Measurements from ENCODE around the gene DNAH3.
A peak's percentile ranks its signal among the peaks of the same experiment; 100 is the strongest.
"Not testable (repeated sequence)": the region's sequence is repeated elsewhere in the genome, so short reads cannot be mapped to it uniquely, and the experiment has no call there.

DNAH3 gene

DNA sequence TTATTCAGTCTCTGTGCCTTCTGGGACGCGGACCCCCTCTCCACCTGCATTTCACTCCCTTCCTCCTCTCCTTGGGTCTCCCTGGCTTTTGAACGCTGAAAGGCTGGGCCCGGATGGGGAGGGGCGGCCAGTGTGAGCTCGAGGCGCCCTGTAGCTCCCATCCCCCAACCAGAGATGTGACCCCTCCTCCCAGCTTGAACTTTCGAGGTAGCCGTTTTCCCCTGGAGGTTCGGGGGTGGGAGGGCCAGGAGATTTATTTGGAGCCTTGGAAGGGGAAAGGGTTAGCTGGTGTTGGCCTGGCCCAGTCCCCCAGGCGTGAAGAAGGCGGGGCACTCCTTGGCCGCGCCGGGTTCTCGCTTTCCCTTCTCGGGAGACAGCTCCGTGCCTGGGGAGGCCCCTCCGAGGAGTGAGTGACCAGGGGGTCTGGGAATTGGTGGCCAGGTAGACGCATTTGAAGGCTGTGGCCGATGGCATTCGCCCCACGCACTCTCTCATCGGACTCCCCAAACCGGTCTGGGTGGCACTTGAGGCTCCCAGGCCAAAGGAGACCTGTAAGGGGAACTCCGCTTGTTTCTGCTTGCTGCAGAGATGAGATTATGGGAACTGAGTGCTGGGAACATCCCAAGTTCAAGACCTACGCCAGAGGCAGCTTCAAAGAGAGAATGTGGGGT, 8.8 kb upstream of the DNAH3 start:
- H3K4me3 ChIP-seq (ENCODE audit: low read depth in 1 of 5, low read length in 5 of 5), result peak overlapping the region; percentile 79 to 92 (median 82)
- H3K27me3 ChIP-seq (ENCODE audit: control insufficient read depth in 5 of 5, insufficient read depth in 4 of 5, low read length in 5 of 5), result no peaks in the 10 kb centered on the region
- peaks cover 18 to 61% (median 50%) of the 10 kb centered on the region in 5 donors for H3K4me1 ChIP-seq (ENCODE audit: control insufficient read depth in 5 of 5, insufficient read depth in 5 of 5, low read length in 5 of 5)
- H3K9me3 ChIP-seq (ENCODE audit: control insufficient read depth in 5 of 5, low read length in 5 of 5), result no peaks in the 10 kb centered on the region
- peaks cover 0 to 13% (median 6%) of the 10 kb centered on the region in 5 donors for H3K36me3 ChIP-seq (ENCODE audit: control insufficient read depth in 5 of 5, insufficient read depth in 5 of 5, low read length in 5 of 5)
- H3K9ac ChIP-seq (ENCODE audit: low read length in 5 of 5), result peak overlapping the region; percentile 50 to 86 (median 84)
- H3K27ac ChIP-seq (ENCODE audit: low read depth, low read length), result peak overlapping the region; percentile 72

- Histone ChIP-seq H3K27me3 (ENCODE audit: control insufficient read depth in 5 of 5, insufficient read depth in 4 of 5, low read length in 5 of 5) (no peaks in the 10 kb centered on the region), H3K9me3 (ENCODE audit: control insufficient read depth in 5 of 5, low read length in 5 of 5) (no peaks in the 10 kb centered on the region), H3K4me1 (ENCODE audit: control insufficient read depth in 5 of 5, insufficient read depth in 5 of 5, low read length in 5 of 5) (peaks cover 18 to 56% (median 47%) of the 10 kb centered on the region in 5 donors), H3K27ac (ENCODE audit: low read depth, low read length) (peak within 1 kb of the TSS; percentile 72), H3K4me3 (ENCODE audit: low read depth in 1 of 5, low read length in 5 of 5) (peak within 1 kb of the TSS; percentile 79 to 92 (median 82)), H3K9ac (ENCODE audit: low read length in 5 of 5) (peak within 1 kb of the TSS; percentile 50 to 86 (median 84)), H3K36me3 (ENCODE audit: control insufficient read depth in 5 of 5, insufficient read depth in 5 of 5, low read length in 5 of 5) (peaks cover 0 to 5% (median 3%) of the 10 kb centered on the region in 5 donors)
Observed at GRCh38 chr16:21158208-21159110, 7.8 kb upstream of the DNAH3 start, which contains the start of gene LDAF1. TSS of gene LDAF1 (plus strand) at chr16:21158674. CDS start at chr16:21161183, 2,509 bp downstream.

GRCh38 chr16:21157632-21158031, 7.0 kb upstream of the DNAH3 start:
- Histone ChIP-seq H3K9me3 (ENCODE audit: control insufficient read depth in 5 of 5, low read length in 5 of 5) (no peaks in the 10 kb centered on the region), H3K9ac (ENCODE audit: low read length in 5 of 5) (peak overlapping the region in 2 of 5 donors; percentile 86), H3K27me3 (ENCODE audit: control insufficient read depth in 5 of 5, insufficient read depth in 4 of 5, low read length in 5 of 5) (no peaks in the 10 kb centered on the region), H3K36me3 (ENCODE audit: control insufficient read depth in 5 of 5, insufficient read depth in 5 of 5, low read length in 5 of 5) (peaks cover 0 to 5% (median 3%) of the 10 kb centered on the region in 5 donors), H3K4me1 (ENCODE audit: control insufficient read depth in 5 of 5, insufficient read depth in 5 of 5, low read length in 5 of 5) (peaks cover 13 to 48% (median 41%) of the 10 kb centered on the region in 5 donors), H3K27ac (ENCODE audit: low read depth, low read length) (peak overlapping the region; percentile 72), H3K4me3 (ENCODE audit: low read depth in 1 of 5, low read length in 5 of 5) (peak overlapping the region in 4 of 5 donors; percentile 79 to 88 (median 84))

DNA sequence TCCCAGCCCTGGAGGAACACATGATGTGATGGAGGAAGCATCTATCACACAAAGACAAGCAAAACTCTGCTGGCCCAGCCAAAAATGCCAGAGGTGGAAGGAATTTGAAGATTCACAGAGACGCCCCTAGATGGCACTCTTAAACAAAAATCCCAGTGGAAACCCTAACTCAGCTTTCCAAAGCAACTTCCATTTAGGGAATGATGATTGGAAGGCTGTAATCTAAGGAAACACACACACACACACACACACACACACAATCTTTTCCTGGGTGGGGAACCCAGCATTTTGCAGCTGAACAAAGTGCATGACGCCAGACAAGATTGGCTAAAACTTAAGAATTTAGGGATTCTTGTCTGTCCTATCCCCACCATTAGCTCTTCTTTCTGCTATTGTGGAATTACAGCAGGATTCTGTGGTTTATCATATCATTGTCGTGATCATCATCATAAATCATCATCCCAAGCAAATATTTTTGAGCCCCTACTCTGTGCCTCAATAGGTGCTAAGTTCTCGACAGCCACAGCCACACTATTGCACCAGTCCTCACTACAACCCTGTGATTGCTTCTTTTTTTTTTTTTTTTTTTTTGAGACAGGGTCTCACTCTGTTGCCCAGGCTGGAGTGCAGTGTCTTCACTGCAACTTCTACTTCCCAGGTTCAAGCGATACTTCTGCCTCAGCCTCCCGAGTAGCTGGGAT, 6.3 kb upstream of the DNAH3 start:
- H3K27me3 ChIP-seq (ENCODE audit: control insufficient read depth in 5 of 5, insufficient read depth in 4 of 5, low read length in 5 of 5), result no peaks in the 10 kb centered on the region
- peaks cover 12 to 42% (median 36%) of the 10 kb centered on the region in 5 donors for H3K4me1 ChIP-seq (ENCODE audit: control insufficient read depth in 5 of 5, insufficient read depth in 5 of 5, low read length in 5 of 5)
- no peak overlapping the region for H3K27ac ChIP-seq (ENCODE audit: low read depth, low read length)
- peaks cover 0 to 5% (median 3%) of the 10 kb centered on the region in 5 donors for H3K36me3 ChIP-seq (ENCODE audit: control insufficient read depth in 5 of 5, insufficient read depth in 5 of 5, low read length in 5 of 5)
- no peak overlapping the region for H3K9ac ChIP-seq (ENCODE audit: low read length in 5 of 5)
- H3K4me3 ChIP-seq (ENCODE audit: low read depth in 1 of 5, low read length in 5 of 5), result no peak overlapping the region
- no peaks in the 10 kb centered on the region for H3K9me3 ChIP-seq (ENCODE audit: control insufficient read depth in 5 of 5, low read length in 5 of 5)

DNA sequence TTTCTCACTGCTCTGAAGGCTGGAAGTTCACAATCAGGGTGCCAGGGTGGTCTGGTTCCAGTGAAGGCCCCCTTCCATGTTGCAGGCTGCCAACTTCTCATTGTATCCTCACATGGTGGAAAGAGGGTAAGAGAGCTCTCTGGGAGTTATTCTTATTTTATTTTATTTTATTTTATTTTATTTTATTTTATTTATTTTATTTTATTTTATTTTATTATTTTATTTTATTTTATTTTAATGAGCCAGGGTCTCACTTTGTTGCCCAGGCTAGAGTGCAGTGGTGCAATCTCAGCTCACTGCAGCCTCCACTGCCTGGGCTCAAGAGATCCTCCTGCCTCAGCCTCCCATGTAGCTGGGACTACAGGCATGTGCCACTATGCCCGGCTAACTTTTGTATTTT, 5.4 kb upstream of the DNAH3 start:
- H3K9me3 ChIP-seq (ENCODE audit: control insufficient read depth in 5 of 5, low read length in 5 of 5); H3K9ac ChIP-seq (ENCODE audit: low read length in 5 of 5); H3K27ac ChIP-seq (ENCODE audit: low read depth, low read length); H3K4me3 ChIP-seq (ENCODE audit: low read depth in 1 of 5, low read length in 5 of 5); H3K36me3 ChIP-seq (ENCODE audit: control insufficient read depth in 5 of 5, insufficient read depth in 5 of 5, low read length in 5 of 5); H3K27me3 ChIP-seq (ENCODE audit: control insufficient read depth in 5 of 5, insufficient read depth in 4 of 5, low read length in 5 of 5): not testable (repeated sequence)
- peaks cover 10 to 38% (median 31%) of the 10 kb centered on the region in 5 donors for H3K4me1 ChIP-seq (ENCODE audit: control insufficient read depth in 5 of 5, insufficient read depth in 5 of 5, low read length in 5 of 5)

GRCh38 chr16:21153124-21153729, 2.6 kb upstream of the DNAH3 start:
- not testable (repeated sequence) for H3K27me3 ChIP-seq (ENCODE audit: control insufficient read depth in 5 of 5, insufficient read depth in 4 of 5, low read length in 5 of 5); H3K4me3 ChIP-seq (ENCODE audit: low read depth in 1 of 5, low read length in 5 of 5); H3K9ac ChIP-seq (ENCODE audit: low read length in 5 of 5); H3K36me3 ChIP-seq (ENCODE audit: control insufficient read depth in 5 of 5, insufficient read depth in 5 of 5, low read length in 5 of 5); H3K27ac ChIP-seq (ENCODE audit: low read depth, low read length); H3K9me3 ChIP-seq (ENCODE audit: control insufficient read depth in 5 of 5, low read length in 5 of 5)
- peaks cover 4 to 17% (median 10%) of the 10 kb centered on the region in 5 donors for H3K4me1 ChIP-seq (ENCODE audit: control insufficient read depth in 5 of 5, insufficient read depth in 5 of 5, low read length in 5 of 5)

GRCh38 chr16:21152160-21153030, 1.7 kb upstream of the DNAH3 start:
- not testable (repeated sequence) for H3K4me3 ChIP-seq (ENCODE audit: low read depth in 1 of 5, low read length in 5 of 5)

GRCh38 chr16:21145738-21146137, 4.9 kb downstream of the DNAH3 start:
- H3K36me3 ChIP-seq (ENCODE audit: control insufficient read depth in 5 of 5, insufficient read depth in 5 of 5, low read length in 5 of 5), result no peaks in the 10 kb centered on the region
- peaks cover 0 to 5% (median 1%) of the 10 kb centered on the region in 5 donors for H3K4me1 ChIP-seq (ENCODE audit: control insufficient read depth in 5 of 5, insufficient read depth in 5 of 5, low read length in 5 of 5)
- H3K4me3 ChIP-seq (ENCODE audit: low read depth in 1 of 5, low read length in 5 of 5), result no peak overlapping the region
- peaks cover 0 to 3% (median 3%) of the 10 kb centered on the region in 5 donors for H3K27me3 ChIP-seq (ENCODE audit: control insufficient read depth in 5 of 5, insufficient read depth in 4 of 5, low read length in 5 of 5)
- H3K27ac ChIP-seq (ENCODE audit: low read depth, low read length), result no peak overlapping the region
- peaks cover 0 to 8% (median 0%) of the 10 kb centered on the region in 5 donors for H3K9me3 ChIP-seq (ENCODE audit: control insufficient read depth in 5 of 5, low read length in 5 of 5)
- H3K9ac ChIP-seq (ENCODE audit: low read length in 5 of 5), result no peak overlapping the region

More at GRCh38 chr16:21152160-21153030, 1.7 kb upstream of the DNAH3 start:
- not testable (repeated sequence) for H3K4me1 ChIP-seq (ENCODE audit: control insufficient read depth in 5 of 5, insufficient read depth in 5 of 5, low read length in 5 of 5); H3K9me3 ChIP-seq (ENCODE audit: control insufficient read depth in 5 of 5, low read length in 5 of 5); H3K9ac ChIP-seq (ENCODE audit: low read length in 5 of 5); H3K36me3 ChIP-seq (ENCODE audit: control insufficient read depth in 5 of 5, insufficient read depth in 5 of 5, low read length in 5 of 5); H3K27me3 ChIP-seq (ENCODE audit: control insufficient read depth in 5 of 5, insufficient read depth in 4 of 5, low read length in 5 of 5); H3K27ac ChIP-seq (ENCODE audit: low read depth, low read length)

DNA sequence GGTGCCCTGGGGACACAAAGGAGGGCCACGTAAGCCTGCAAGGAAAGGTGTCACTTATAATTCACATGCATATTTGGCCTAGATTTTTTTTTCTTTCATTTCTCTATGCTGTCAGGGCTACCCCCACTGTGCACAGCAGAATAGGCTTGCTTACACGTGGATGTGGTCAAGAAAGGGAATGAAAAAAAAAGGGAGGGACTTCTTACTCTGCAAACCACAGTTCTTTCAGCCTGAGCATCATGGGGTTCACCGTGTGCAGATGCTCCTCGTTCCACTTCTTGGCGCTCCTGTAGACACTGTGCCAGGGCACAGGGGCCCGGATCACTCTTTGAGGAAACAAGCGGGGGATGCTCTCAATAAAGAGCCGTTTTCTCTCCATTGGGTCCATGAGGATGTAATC, 16.6 kb downstream of the DNAH3 start:
- Histone ChIP-seq H3K9ac (ENCODE audit: low read length in 5 of 5) (no peak overlapping the region), H3K9me3 (ENCODE audit: control insufficient read depth in 5 of 5, low read length in 5 of 5) (no peaks in the 10 kb centered on the region), H3K27me3 (ENCODE audit: control insufficient read depth in 5 of 5, insufficient read depth in 4 of 5, low read length in 5 of 5) (no peaks in the 10 kb centered on the region), H3K4me1 (ENCODE audit: control insufficient read depth in 5 of 5, insufficient read depth in 5 of 5, low read length in 5 of 5) (no peaks in the 10 kb centered on the region), H3K27ac (ENCODE audit: low read depth, low read length) (no peak overlapping the region), H3K36me3 (ENCODE audit: control insufficient read depth in 5 of 5, insufficient read depth in 5 of 5, low read length in 5 of 5) (no peaks in the 10 kb centered on the region), H3K4me3 (ENCODE audit: low read depth in 1 of 5, low read length in 5 of 5) (no peak overlapping the region)
